ENCODE data around the gene PI4KA. TPM values are rescaled to one million over a fixed set of nuclear protein-coding genes. Genes with fewer than 3 reads are reported as not detected.

Gene PI4KA
- polyA plus RNA-seq, 3 donors, result 56.5 to 58.7 (median 57.4) TPM

DNA sequence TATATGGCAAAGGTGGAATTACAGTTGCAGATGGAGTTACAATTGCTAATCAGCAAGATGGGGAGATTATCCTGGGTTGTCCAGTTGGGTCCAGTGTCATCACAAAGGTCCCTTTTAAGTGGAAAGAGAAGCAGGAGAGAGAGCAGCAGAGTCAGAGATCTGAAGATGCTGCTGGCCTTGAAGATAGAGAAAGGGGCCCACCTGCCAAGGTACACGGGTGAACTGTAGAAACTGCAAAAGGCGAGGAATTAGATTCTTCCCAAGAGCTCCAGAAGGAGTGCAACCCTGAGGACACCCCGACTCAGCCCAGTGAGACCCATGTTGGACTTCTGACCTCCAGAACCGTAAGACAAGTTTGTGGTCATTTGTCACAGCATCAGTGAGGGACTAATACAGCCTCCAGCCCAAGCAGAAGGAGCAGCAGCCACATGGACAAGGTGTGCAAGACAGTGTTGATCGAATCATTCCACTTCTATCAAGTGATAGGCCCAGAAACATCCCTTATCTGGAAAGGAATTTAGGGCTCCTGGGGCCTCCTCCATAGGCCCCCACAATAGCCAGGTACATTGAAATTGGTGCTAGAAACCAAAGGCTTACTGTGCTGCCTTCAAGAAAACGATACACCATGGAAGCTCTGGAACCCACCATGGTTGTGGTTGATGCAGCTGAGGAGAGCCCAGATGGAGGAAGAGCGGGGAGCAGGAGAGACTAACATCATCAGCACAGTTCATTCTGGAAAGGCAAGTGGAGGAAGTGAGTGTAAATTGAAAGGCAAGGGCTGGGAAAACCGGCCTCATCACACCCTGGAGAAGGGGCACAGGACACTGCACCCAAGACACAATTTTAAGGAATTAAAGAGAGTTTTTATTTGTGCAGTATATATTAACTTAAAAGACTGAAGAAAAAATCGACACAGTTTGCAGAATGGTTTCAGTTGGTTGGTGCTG is 23.5 kb upstream of the PI4KA start:
- no peak for DNase-seq (ENCODE audit: low read depth in 3 of 3, low spot score in 2 of 3)

DNA sequence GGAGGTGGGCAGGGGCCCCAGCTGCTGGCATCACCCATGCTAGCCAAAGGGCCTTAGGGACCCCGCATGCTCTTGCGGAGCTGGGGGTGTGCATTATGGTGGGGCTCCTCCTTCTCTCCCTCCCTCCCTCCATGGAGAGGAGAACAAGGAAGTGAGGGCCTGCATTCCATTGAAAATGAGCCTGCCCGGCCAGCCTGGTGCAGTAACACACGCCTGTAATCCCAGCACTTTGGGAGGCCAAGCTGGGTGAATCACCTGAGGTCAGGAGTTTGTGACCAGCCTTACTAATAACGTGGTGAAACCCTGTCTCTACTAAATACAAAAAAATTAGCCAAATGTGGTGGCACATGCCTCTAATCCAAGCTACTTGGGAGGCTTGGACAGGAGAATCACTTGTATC is 22.6 kb upstream of the PI4KA start:
- DNase-seq (ENCODE audit: low read depth in 3 of 3, low spot score in 2 of 3), result no peak

DNA sequence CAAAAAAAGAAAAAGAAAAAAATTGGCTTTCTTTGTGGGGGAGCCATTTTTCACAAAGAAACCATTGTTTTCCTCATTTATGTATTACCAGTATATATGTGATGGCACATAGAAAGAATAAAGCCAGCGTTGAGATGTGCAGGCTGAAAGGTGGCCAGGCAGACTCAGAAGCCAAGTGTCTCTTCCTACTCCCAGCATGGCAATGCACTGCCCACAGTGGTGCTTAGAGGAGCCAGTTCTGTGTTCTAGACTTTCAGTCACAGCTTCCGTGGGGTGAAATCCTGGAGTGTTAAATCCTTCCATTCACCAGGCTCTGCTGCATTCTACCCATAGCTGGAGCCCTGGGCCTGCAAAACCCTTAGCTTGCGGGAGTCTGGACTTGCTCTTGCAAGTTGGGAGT is 19.1 kb upstream of the PI4KA start:
- no peak for DNase-seq (ENCODE audit: low read depth in 3 of 3, low spot score in 2 of 3)

DNA sequence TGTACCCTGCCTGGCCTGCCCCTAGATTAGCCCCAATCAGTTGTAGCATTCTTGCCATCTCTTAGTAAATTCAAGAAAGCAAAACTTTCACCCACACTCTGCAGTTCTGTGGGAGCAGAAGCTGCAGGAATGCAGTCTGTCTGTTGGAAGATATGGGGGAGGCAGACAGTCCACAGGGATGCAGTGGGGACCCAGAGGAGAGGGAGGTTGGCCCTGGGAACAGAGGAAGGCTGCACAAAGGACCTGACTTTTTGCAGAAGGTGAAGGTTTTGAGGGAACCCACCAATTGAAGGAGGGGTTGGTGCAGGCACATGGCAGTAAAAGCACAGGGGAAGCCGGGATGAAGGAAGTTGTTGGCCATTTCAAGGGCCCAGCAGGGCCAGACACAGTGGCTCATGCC is 16.7 kb upstream of the PI4KA start:
- DNase-seq (ENCODE audit: low read depth in 3 of 3, low spot score in 2 of 3), result no peak

DNA sequence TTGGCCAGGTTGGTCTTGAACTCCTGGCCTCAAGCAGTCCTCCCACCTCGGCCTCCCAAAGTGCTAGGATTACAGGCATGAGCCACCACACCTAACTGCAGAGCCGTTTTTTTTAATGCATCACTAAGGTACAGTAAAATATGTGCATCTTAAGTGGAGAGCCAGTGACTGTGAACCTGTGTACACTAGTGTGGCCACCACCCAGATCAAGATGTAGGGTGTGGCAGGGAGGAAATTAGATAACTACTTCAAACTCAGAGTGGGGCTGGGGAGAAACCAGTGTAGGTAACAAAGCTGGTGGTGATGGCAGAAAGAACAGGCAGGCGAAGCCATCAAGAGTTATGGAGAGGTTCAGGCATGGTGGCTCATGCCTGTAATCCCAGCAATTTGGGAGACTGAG is 14.6 kb upstream of the PI4KA start:
- DNase-seq (ENCODE audit: low read depth in 3 of 3, low spot score in 2 of 3), result no peak

DNA sequence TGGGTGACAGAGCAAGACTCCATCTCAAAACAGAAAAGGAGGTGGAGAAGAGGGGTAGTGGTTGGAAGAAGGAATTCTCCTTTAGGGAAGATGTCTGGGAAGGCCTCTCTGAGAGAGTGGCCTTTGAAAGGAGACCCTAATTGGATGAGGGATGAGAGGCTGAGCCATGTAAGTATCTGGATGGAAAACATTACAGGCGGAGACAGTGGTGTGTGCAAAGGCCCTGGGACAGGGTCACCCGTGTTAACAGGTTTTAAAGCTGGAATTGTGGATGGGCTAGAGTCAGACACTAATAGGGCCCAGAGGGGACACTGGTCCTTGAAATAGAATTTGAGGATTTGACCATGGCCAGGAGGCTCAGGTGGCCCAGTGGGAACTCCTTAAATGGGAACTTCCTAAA is 10.6 kb upstream of the PI4KA start:
- DNase-seq (ENCODE audit: low read depth in 3 of 3, low spot score in 2 of 3), result no peak

DNA sequence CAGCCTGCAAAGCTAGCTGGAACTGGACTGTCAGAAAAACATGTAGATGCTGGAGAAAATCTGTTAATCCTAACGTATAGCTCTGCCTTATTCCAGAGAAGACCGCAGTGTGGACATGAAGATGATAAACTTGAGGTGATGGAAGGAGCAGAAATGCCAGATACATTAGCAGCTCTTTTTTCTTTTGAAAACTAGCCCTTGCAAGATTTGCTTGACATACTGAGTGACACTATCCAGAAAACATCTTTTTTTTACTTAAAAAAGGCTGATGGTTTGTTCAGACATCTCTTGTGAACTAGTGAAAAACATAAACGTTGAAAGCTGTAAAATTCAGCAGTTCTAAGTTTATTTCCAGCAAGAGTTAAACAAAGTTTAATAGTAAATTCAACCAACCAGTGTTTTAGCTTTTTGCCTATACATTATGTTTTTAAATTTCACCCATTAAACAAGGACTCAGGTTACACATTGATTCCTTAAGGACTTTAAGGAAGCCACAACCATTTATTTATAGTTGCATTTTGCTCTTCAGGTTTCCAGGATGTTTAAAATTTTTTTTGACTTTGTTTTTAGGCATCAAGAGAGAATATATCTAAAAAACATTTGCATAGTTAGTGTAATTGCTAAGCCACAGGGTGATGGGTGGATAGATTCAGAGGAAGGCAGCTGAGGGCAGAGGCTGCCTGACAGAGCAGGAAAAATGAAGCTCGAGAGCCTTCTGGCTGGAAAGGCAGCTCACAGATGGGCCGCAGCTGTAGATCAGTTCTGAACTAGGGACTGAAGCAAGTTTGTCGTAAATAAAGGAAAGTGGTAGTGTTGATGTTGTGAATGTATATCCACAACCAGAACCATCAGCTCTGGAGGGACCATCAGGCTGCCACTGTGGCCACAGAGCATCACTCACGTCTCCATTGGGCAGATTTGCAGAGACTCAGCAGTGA is 9.7 kb upstream of the PI4KA start:
- DNase-seq (ENCODE audit: low read depth in 3 of 3, low spot score in 2 of 3), result no peak

DNA sequence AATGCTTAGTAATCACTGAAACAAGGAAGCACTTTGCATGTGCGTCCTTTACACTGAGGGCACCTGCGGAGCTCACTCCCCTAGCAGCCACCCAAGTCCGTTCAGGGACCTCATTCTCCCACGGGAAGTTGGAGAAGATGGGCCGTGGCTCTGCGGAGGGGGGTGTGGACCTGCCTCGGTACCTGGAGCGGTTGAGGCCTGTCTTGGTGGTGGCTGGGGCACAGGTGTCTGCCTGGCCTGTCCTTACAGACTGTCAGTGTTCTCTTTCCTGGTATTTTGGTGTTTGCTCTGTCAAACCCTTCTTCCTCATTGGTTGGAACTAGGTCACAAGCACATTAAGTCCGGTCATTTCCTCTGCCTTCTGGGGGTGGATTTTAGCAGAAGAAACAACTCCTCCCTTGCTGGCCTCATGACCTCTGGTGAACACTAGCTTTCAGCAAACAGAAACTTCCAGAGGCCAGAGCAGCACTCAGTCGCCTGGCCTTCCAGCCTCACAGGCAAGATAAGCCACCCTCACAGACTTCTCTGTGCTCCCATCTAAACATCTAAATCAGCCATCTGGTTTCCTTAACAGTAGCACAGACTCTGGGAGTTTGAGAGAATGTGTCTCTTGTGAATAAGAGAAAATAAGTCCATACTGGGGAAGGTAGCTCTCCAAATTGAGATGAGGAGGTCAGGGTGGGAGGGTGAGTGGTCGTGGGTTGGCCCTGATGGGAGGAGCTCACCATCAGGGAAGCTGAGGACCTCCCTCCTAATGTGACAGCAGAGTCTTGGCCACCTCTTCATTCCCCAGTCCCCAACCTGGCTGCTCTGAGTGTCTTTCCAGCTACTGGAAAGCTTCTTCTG is 8.8 kb upstream of the PI4KA start:
- no peak for DNase-seq (ENCODE audit: low read depth in 3 of 3, low spot score in 2 of 3)

DNA sequence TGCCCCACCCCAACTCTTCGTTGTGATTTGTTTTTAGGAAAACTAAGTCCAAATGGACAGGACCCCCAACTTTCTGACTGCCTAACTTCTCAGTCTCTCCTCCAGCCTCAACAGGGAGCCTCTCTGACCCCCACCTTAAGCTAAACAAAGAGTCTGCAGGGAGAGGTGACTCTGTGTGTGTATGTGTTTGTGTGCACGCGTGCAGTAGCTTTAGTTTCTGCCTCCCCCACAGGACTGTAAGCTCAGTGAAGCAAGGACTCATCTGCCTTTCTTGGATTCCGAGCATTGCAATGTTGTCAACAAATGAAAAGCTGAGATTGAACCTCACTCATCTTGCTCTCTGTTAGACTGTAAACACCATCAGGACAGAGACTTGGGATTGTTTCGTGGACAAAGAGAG is 8.1 kb upstream of the PI4KA start:
- DNase-seq (ENCODE audit: low read depth in 3 of 3, low spot score in 2 of 3), result no peak

DNA sequence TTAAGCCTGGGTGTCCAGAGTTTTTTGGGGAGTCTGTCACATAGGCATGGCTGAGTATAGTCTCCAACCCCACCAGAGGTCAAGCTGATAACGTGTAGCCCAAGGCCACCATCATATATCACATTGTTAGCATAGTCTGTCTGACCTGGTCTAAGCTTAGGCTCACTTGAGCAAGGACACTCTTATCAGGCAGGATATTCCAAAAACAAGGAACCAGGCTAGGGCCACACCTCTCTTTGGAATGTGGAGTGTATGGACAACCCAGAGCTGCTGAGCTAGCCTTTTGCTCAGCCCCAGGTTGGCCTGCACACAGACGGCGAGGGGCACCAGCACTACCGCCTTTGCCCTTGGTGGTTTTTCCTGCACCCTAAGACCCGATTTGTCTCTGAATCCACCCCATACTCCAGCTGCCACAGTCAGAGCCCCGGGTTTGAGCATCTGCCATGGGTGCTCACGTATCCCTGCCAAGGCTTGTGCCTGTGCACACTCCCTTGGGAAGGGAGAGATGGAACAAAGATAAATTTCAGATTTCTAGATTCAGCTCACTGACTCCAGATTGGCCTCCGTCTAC is 7.3 kb upstream of the PI4KA start:
- DNase-seq (ENCODE audit: low read depth in 3 of 3, low spot score in 2 of 3), result no peak

DNA sequence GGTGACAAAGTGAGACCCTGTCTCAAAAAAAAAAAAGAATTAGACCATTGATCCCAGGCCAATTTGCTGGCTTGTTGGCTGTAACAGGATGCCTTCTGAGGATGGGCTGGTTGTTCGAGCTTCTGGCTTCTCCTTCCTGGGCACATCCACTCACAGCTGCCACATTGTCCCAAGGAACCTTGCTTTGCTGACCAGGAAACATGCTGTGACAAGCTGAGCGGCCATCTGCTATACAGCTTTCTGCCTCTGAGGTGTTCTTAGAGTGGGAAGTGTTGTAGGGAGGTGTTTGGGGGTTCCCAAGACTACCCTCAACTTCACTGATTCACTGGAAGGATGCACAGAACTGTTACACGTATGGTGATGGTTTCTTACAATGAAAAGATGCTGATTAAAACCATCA is 6.7 kb upstream of the PI4KA start:
- no peak for DNase-seq (ENCODE audit: low read depth in 3 of 3, low spot score in 2 of 3)

DNA sequence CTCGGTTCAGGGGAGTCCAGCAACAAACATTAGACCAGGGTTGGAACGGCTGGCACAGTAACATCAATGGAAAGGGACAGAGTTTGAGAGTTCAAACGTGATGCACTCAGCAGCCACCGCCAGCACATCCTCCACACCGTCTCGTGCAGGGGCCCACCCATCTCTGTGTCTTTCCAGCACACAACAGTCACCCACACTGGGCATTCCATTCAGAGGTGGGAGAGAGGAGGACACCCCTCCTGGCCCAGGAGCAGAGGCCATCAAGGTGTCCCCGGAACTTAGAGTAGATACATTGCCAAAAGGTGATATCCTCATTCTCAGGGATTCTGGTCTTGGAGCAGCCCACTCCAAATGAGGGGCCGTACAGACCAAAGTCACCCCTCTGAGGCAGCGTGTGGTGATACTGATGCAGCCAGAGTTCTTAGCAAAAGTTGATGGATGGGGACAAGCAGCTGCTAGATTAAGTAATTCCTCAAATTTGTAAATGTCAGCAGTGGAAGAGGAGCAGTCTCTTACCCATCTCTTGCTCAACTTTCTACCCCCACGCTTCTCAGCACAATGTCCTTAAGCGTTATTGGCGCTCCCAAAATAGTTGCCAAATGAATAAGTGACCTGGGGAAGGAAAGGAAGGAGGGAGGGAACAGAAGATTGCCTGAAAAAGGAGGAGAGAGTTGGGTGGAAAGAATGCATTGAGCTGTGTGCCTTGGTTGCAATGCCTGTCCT is 5.7 kb upstream of the PI4KA start:
- no peak for DNase-seq (ENCODE audit: low read depth in 3 of 3, low spot score in 2 of 3)

DNA sequence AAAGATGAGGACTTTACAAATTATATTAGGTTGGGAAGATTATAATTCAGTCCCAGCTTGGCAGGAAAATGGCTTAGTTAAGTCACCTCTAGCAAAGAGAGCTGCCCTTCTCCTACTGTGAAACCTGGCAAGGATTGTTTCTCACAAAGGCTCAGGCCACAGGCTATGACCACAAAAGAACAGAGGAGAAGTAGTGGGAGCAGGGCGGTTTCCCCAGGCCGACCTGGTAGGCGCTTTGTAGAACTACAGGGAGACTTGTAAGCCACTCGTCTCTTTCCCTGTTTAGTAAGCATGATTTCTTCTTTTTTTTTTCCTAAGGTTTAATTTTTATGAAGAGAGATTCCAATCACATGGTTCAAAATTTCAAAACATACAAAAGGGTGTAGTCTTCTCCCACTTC is 4.8 kb upstream of the PI4KA start:
- DNase-seq (ENCODE audit: low read depth in 3 of 3, low spot score in 2 of 3), result no peak

DNA sequence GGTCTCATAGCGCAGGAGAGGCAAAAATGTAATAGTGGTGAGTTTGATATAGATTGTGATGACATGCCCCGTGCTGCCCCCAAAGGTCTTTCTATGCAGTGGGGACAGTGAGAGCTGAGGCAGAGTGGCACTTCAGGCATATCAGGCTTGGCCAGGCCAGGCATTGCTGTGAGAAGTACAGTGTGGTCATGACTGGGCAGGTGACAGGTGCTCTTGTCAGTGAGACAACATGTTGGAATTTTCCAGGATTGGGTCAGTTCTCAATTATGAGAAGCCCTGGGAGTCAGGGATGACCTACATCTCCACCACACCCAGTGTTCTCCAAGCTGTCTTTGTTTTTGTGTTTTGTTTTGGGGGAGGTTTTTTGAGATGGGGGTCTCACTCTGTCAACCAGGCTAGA is 3.9 kb upstream of the PI4KA start:
- no peak for DNase-seq (ENCODE audit: low read depth in 3 of 3, low spot score in 2 of 3)

DNA sequence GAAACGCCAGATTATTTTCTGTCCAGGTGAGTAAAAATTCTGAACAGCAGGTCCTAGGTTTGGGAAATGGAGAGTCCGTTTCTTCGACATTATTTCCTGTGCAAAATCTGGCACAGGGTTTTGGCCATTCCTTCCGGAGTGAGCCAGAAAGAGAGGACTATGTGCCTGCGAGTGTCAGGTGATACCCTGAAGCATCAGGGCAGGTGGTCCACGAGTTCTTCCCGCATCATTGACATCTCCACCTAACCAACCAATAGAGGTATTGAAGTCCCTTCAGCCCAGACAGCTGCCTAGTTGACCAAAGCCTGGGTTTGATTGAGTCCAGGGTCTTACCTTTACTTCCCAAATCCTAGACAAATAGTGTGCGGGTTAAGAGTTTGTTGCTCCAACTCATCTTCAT is 1.0 kb upstream of the PI4KA start:
- no peak for DNase-seq (ENCODE audit: low read depth in 3 of 3, low spot score in 2 of 3)

DNA sequence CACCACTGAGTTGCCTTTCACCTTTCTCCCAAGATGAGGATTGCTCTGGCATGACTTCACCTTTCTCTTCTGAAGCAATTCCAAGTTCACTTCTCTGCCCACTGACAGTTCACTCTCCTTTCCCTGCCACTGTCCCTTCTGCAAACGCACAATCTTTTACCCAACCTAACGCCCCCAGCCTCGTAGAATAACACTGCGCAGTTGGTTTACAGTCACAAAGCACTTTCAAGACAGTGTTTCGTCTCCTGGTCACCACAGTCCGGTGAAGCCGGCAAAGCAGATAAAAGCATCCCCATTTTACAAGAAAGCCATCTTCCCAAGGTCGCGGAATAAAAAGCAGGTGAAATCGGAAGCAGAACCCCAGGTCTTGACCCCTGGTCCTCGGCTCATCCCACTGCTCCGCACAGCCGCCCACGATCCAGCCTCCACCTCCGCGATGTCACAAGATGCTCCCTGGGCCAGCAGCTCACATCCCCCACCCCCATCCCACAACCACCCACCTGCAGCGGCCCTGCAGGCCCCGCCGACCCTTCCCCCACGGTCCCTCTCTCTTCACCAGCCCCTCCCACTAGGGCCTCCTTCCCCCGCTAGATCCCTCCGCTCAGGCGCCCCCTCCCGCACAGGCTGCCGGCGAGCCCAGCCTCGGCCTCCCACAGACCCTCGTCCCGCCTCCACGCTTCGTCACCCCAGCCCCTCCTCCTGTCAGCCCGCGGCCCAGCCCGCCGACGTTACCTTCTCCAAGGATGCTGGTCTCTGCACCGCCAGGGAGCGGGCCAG is 585 bp downstream of the PI4KA start:
- peak in 1 of 3 donors; percentile 82 for DNase-seq (ENCODE audit: low read depth in 3 of 3, low spot score in 2 of 3)

DNA sequence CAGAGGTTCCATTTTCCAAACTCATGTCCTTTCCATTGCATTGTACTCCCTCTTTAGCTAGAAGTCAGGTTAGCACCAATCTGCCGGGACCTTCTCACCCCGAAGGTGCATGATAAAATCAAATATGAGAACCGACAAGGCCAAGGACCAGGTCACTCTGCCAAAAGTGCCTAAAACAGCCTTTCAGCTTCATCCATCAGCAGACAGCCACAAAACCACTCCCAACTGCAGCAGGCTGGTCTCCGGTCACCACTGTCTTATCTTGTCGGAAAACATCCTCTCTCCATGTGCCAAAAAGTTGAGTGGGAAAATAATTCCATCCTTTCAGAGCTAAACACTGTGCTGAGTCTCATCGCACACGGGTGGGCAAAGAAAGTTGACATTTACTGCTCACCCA is 1.4 kb downstream of the PI4KA start:
- DNase-seq (ENCODE audit: low read depth in 3 of 3, low spot score in 2 of 3), result no peak

DNA sequence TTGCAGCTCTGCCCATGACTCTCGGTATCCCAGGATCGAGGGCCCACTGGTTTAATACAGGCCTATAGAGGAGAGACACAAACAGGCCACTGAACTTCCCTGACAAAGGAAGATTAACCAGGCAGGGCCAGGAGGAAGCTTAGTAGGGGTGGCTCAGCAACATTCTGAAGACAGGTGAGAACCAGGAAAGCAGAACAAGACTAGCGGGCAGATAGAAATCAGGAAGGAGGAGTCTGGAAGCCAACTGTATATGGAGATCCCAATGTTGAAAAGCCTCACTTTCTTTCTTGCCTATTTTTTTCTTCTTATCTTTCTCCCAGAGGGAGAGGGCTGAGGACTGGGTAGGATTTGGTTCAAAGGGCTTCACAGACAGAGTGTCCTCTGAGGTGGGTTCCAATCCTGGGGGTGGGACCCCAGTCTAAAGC is 5.4 kb downstream of the PI4KA start:
- no peak for DNase-seq (ENCODE audit: low read depth in 3 of 3, low spot score in 2 of 3)

DNA sequence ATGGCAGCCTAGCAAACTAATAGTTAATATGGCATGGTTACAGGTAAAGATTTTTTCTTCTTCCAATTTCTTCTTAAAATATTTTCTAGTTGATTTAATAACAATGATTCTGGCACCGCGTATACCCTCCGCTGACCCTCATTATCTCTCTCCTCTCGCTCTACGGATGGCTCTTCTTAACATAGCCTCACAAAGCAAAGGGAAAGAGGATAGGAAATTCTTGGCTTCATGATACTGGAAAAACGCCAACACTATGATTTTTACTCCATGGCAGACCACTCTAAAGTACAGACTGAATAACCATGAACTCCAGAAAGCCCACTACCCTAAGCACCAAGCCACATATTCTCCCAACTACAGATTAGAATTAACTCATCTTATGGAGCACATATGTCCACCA is 6.1 kb downstream of the PI4KA start:
- no peak for DNase-seq (ENCODE audit: low read depth in 3 of 3, low spot score in 2 of 3)

All from right renal cortex interstitium (tissue), 3 donors.